GM10266 (cell line): ENCODE results near the gene SYNE1.

Experiments
- DNase-seq: peaks from one replicate; pipeline ENCODE4 v3.0.0; 2012; ENCODE audit errors: extremely low spot score
- TF ChIP-seq, protein P1 (sequence below): IDR thresholded peaks from 2 replicates; pipeline ENCODE4 v1.5.1; 2012; ENCODE audit warnings: mild to moderate bottlenecking, low read depth; ENCODE audit not compliant: control insufficient read depth, insufficient read depth; ENCODE audit errors: missing control alignments

SYNE1 gene

DNA sequence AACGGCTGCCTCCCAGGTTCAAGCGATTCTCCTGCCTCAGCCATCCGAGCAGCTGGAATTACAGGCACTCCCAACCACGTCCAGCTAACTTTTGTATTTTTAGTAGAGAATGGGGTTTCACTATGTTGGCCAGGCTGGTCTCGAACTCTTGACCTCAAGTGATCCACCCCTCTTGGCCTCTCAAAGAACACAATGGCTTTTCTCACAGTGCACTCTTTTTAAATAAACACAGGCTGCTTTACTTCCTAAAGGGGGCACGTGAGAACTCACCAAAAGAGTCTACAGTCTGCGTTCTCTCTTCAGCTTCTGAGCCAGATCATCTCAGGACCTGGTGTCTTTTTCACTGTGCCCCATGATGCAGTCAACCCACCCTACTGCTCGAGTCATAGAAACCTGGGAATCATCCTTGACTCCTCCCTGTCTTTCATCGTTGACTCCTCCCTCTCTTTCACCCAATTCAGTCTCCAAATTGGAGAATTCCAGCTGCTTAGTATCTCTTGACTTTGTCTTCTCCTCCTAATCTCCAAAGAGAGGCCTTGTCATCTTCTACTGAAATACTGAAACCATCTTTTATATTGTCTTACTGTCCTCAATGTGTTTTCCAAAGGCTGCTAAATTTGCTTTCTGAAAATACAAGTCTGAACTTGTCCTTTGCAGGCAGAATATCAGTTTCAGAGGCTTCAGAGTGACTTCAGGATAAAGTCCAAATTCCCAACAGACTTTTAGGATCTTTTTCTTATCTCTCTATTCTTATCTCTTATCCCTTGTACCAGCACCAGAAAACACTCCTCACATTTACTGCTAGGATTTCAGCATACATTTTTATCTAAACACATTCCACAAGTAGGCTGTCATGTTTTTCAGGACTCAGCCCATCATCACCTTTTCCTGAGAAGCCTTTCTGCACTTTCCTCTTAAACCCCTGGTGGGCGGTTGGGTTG lies 323.4 kb downstream of the SYNE1 start:
- DNase-seq: no peak

GRCh38 chr6:152312434-152312833 lies 324.7 kb downstream of the SYNE1 start:
- TF ChIP-seq, protein P1, sequence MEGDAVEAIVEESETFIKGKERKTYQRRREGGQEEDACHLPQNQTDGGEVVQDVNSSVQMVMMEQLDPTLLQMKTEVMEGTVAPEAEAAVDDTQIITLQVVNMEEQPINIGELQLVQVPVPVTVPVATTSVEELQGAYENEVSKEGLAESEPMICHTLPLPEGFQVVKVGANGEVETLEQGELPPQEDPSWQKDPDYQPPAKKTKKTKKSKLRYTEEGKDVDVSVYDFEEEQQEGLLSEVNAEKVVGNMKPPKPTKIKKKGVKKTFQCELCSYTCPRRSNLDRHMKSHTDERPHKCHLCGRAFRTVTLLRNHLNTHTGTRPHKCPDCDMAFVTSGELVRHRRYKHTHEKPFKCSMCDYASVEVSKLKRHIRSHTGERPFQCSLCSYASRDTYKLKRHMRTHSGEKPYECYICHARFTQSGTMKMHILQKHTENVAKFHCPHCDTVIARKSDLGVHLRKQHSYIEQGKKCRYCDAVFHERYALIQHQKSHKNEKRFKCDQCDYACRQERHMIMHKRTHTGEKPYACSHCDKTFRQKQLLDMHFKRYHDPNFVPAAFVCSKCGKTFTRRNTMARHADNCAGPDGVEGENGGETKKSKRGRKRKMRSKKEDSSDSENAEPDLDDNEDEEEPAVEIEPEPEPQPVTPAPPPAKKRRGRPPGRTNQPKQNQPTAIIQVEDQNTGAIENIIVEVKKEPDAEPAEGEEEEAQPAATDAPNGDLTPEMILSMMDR: no peak
- no peak for DNase-seq

More for the DNA sequence above, 323.4 kb downstream of the SYNE1 start:
- TF ChIP-seq, protein P1: no peak

DNA sequence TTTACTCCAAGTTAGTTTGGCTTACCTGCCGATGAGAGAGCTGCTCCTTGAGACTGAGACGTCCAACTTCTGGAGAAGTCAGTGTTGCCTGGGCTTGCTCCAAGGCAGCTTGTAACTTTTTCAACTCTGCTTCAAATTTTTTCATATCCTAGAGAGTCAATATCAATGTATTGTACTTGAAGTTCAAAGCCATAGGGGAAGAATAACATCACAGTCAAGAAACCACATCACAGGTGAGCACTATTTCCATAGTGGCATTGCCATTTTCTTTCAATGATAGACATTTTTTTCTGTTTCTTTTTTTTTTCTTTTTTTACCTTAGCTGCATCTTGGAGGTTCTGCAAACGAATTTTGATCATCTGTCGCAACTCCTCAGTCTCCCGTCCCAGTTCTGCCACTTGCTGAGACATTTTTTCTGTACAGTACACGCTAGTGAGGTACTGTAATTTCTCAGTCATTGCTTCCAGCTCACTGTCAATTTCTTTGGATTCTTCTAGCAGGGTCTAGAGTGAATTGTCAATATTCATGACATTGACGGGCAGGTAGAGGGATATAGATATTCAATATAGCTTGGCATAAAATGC lies 326.7 kb downstream of the SYNE1 start:
- TF ChIP-seq, protein P1: no peak

GRCh38 chr6:152309648-152310047 lies 327.5 kb downstream of the SYNE1 start:
- DNase-seq: no peak
- TF ChIP-seq, protein P1: no peak

More for the DNA sequence above, 326.7 kb downstream of the SYNE1 start:
- DNase-seq: no peak

GRCh38 chr6:152309006-152309405 lies 328.2 kb downstream of the SYNE1 start:
- TF ChIP-seq, protein P1: no peak
- no peak for DNase-seq

- TF ChIP-seq, protein P1: no peak
- no peak for DNase-seq
These were observed 328.9 kb downstream of the SYNE1 start for GRCh38 chr6:152308306-152308705.

- no peak for DNase-seq
- TF ChIP-seq, protein P1: no peak
These were observed 331.5 kb downstream of the SYNE1 start for GRCh38 chr6:152305672-152306071.
